Spleen (tissue), 11 donors: ENCODE data around the gene SLC35E2B. TPM values are rescaled to one million over a fixed set of nuclear protein-coding genes. Genes with fewer than 3 reads are reported as not detected.

Experiments
- DNase-seq: peaks from one replicate; pipeline ENCODE4 v3.0.0-alpha.2; 2020
- H3K27ac ChIP-seq, 8 donors: fragments of 200-600 bp; sonication (generic) in 7 of 8; 1 replicate in 4 of 8; 2 replicates in 4 of 8; pipeline versions ENCODE4 v1.5.0 to v1.8.0; 2016 to 2021; ENCODE audit warnings: inconsistent platforms in 4 of 8, mild to moderate bottlenecking in 4 of 8, moderate library complexity in 1 of 8
- H3K27me3 ChIP-seq, 7 donors: fragments of 200-600 bp; sonication (generic) in 6 of 7; replicated peaks in 1 of 7; 1 replicate in 4 of 7; 2 replicates in 3 of 7; pipeline versions ENCODE4 v1.5.0 to v1.8.0; 2016 to 2021; ENCODE audit warnings: inconsistent platforms in 3 of 7, mild to moderate bottlenecking in 1 of 7
- H3K36me3 ChIP-seq, 6 donors: fragments of 200-600 bp; sonication (generic) in 5 of 6; 1 replicate in 4 of 6; 2 replicates in 2 of 6; pipeline versions ENCODE4 v1.5.0 to v1.8.0; 2016 to 2021; ENCODE audit warnings: inconsistent platforms in 2 of 6
- H3K4me1 ChIP-seq, 6 donors: fragments of 200-600 bp; sonication (generic) in 5 of 6; 1 replicate in 3 of 6; 2 replicates in 3 of 6; pipeline versions ENCODE4 v1.5.0 to v1.8.0; 2016 to 2021; ENCODE audit warnings: inconsistent platforms in 3 of 6
- H3K4me3 ChIP-seq, 8 donors: fragments of 200-600 bp; sonication (generic) in 7 of 8; 1 replicate in 4 of 8; 2 replicates in 4 of 8; pipeline versions ENCODE4 v1.5.0 to v1.8.0; 2016 to 2021; ENCODE audit warnings: inconsistent platforms in 4 of 8, mild to moderate bottlenecking in 4 of 8, moderate library complexity in 2 of 8
- H3K9me3 ChIP-seq, 8 donors: fragments of 200-600 bp; sonication (generic) in 7 of 8; 1 replicate in 4 of 8; 2 replicates in 4 of 8; pipeline versions ENCODE4 v1.5.0 to v1.8.0; 2016 to 2021; ENCODE audit warnings: inconsistent platforms in 4 of 8
- POLR2A ChIP-seq, 3 donors: fragments of 450-650 bp; IDR thresholded peaks; one replicate each; pipeline ENCODE4 v1.5.1; 2017; ENCODE audit warnings: antibody characterized with exemption in 3 of 3, mild to moderate bottlenecking in 1 of 3
- POLR2AphosphoS5 ChIP-seq, 3 donors: sonication (generic); formaldehyde crosslinking; IDR thresholded peaks; one replicate each; pipeline ENCODE4 v1.5.1; 2017; ENCODE audit warnings: antibody characterized with exemption in 3 of 3
- WGBS, 5 donors: extraction: QIAGEN DNeasy Blood & Tissue Kit in 3 of 5; methylation state at CpG; one replicate each; pipeline versions ENCODE4 v1.1.5 to v1.1.7; 2013 to 2018; 5-methylcytosine and 5-hydroxymethylcytosine counted together
- intact Hi-C: fragments of 100-400 bp; cut with DNase I; formaldehyde crosslinking; loops from one replicate; pipeline ENCODE4 v1.15.0; 2023; ENCODE audit warnings: low total_unique reads
- polyA plus RNA-seq, 3 donors: library from polyadenylated mRNA; stranded (reverse); fragments of 200-250 nt; gene quantifications; one replicate each; pipeline ENCODE4 v1.2.1, GENCODE V29; 2013
- total RNA-seq, 7 donors: library from RNA; depleted of rRNA in 3 of 7; stranded (reverse); fragments of >200 nt in 3 of 7; fragmentation: NEBNext Ultra II Directional in 4 of 7; extraction: Animal tissue kit (Norgen Biotek cat#: 25700) in 4 of 7; gene quantifications; one replicate each; pipeline versions ENCODE4 v1.1.0 to v1.2.1, GENCODE V29; 2016 to 2021
- TF ChIP-seq, protein P1 (sequence below), 11 experiments: fragments of 200-600 bp in 7 of 11; fragments of 450-650 bp in 4 of 11; sonication (generic) in 4 of 11; IDR thresholded peaks in 8 of 11; conservative IDR thresholded peaks in 3 of 11; 1 replicate in 7 of 11; 2 replicates in 4 of 11; pipeline versions ENCODE4 v1.4.0 to v1.8.0; 2016 to 2021; ENCODE audit warnings: antibody characterized with exemption in 11 of 11, inconsistent platforms in 4 of 11, mild to moderate bottlenecking in 1 of 11
- donor health status: healthy with polysubstance abuse.
- donor health status: DM: no; HTN: no; CAD: no; lungs with moderate emphysema.
- donor health status: DM: no; HTN: no; CAD: no.
- donor health status: Bipolar disorder and iron deficiency.
- donor health status: healthy.
- donor health status: DM: no; HTN: no; CAD: no.
- donor health status: DM: yes; HTN: yes; CAD: no.

SLC35E2B gene
- total and polyA plus RNA-seq, 10 donors: 18.3 to 105 (median 55.3) TPM

DNA sequence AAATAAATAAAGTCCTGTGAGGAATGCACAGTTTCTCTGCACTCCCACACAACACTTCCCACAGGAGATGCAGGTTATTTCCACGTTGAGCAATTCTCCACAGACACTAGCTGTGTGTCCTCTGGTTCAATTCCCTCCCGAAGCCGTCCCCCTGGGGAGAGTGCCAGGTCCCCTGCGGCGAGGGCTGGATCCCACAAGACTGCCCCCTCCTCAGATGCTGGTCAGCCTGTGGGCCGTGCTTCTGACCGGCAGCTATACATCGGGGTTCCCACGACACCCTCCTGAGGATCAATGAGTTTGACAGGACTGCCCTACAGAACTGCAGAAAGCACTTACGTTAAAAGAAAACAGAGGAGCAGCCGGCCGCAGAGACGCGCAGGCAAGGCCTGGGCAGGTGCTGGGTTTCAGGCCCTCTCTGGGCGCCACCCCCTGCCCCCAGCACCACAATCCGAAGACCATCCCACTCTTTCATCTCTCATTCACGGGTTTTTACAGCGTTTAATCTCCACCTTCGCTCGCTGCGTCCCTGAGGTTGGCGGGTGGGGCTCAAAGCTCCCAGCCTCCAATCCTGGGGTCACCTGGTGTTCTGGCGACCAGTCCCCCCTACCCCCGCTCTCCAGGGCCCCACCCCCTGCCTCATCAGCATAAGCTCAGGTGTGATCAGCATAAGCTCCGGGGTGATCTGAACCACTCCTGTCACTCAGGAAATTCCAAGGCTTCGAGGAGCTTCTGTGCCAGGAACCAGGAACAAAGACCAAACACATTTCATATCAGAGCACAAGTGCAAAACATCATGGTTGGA, 9.3 kb downstream of the SLC35E2B start:
- TF ChIP-seq, protein P1, sequence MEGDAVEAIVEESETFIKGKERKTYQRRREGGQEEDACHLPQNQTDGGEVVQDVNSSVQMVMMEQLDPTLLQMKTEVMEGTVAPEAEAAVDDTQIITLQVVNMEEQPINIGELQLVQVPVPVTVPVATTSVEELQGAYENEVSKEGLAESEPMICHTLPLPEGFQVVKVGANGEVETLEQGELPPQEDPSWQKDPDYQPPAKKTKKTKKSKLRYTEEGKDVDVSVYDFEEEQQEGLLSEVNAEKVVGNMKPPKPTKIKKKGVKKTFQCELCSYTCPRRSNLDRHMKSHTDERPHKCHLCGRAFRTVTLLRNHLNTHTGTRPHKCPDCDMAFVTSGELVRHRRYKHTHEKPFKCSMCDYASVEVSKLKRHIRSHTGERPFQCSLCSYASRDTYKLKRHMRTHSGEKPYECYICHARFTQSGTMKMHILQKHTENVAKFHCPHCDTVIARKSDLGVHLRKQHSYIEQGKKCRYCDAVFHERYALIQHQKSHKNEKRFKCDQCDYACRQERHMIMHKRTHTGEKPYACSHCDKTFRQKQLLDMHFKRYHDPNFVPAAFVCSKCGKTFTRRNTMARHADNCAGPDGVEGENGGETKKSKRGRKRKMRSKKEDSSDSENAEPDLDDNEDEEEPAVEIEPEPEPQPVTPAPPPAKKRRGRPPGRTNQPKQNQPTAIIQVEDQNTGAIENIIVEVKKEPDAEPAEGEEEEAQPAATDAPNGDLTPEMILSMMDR (IDR thresholded peaks at IDR 0.05 in 8 of 11, conservative IDR thresholded peaks at IDR 0.05 in 3 of 11): no peak
- TF ChIP-seq POLR2AphosphoS5 (IDR thresholded peaks at IDR 0.05): peak in 1 of 3 donors; percentile 34
- no peak for TF ChIP-seq POLR2A (IDR thresholded peaks at IDR 0.05)
- peaks cover 0 to 48% (median 2%) of the 10 kb centered on the region in 6 donors for H3K36me3 ChIP-seq
- H3K4me1 ChIP-seq: peaks cover 5 to 83% (median 44%) of the 10 kb centered on the region in 6 donors
- H3K27me3 ChIP-seq: no peaks in the 10 kb centered on the region
- no peaks in the 10 kb centered on the region for H3K9me3 ChIP-seq
- intact Hi-C loops: no loop called here
- no peak overlapping the region for H3K4me3 ChIP-seq
- peak; percentile 53 for DNase-seq
- WGBS, 5 donors: 82 to 92% (median 89%) methylated on average over 26 of the region's 26 CpGs
- H3K27ac ChIP-seq: peak overlapping the region in 1 of 8 donors; percentile 36

DNA sequence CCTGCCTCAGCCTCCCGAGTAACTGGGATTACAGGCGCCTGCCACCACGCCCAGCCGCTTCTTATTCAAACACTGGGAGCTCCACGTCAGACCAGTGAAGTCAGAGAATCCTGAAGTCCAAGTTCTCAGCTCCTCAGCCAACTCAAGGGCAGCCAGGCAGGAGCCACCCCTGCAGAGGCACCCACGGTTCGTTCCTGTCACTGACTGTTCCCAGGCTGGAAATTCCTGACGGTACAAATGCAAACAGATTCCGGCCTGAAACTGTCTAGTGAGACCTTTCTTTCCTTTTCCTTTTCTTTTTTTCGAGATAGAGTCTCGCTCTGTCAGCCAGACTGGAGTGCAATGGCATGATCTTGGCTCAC, 11.7 kb downstream of the SLC35E2B start:
- DNase-seq: peak; percentile 32
- intact Hi-C loops: no loop called here
- WGBS, 5 donors: 78 to 85% (median 83%) methylated on average over 11 of the region's 11 CpGs

DNA sequence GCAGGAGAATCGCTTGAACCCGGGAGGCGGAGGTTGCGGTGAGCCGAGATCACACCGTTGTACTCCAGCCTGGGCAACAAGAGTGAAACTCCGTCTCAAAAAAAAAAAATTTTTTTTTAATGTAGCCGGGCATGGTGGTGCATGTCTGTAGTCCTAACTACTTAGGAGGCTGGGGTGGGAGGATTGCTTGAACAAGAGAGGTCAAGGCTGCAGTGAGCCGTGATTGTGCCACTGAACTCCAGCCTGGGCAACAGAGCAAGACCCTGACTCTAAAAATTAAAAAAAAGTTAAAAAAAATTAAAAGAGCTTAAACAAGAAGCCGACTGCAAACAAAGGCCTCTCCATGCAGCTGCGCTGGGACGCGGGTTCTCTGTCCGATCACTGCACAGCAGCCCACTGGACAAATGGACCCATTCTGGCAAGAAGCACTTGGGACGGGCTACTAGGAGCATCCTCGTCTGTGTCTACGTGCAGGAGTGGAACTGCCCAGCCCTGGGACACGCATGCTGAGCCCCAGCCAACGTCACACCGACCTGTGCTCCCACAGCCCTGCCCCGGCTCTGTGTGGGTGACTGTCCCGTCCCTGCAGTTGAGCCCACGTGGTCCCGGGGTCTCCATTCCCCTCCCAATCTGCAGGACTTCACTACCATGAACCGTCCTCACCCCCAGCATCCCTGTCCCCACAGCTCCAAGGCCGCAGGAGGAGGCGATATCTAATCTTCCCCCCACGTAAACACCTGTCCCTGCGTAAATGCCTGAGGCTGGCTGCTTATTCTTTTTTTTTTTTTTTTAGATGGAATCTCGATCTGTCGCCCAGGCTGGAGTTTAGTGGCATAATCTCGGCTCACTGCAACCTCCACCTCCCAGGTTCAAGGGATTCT, 12.3 kb downstream of the SLC35E2B start:
- Histone ChIP-seq H3K36me3 (peaks cover 0 to 31% (median 2%) of the 10 kb centered on the region in 6 donors), H3K4me1 (peaks cover 10 to 66% (median 35%) of the 10 kb centered on the region in 6 donors), H3K27ac (no peak overlapping the region), H3K9me3 (no peaks in the 10 kb centered on the region), H3K27me3 (no peaks in the 10 kb centered on the region), H3K4me3 (no peak overlapping the region)
- WGBS, 5 donors: 91 to 95% (median 92%) methylated on average over 30 to 32 of the region's 32 CpGs
- DNase-seq: peak; percentile 74
- TF ChIP-seq POLR2AphosphoS5 (IDR thresholded peaks at IDR 0.05): peak in 1 of 3 donors; percentile 28
- TF ChIP-seq POLR2A (IDR thresholded peaks at IDR 0.05): no peak
- intact Hi-C loops: no loop called here

More for the DNA sequence above, 11.7 kb downstream of the SLC35E2B start:
- H3K4me3 ChIP-seq: no peak overlapping the region
- no peak overlapping the region for H3K27ac ChIP-seq
- H3K4me1 ChIP-seq: peaks cover 10 to 72% (median 40%) of the 10 kb centered on the region in 6 donors
- H3K9me3 ChIP-seq: no peaks in the 10 kb centered on the region
- H3K36me3 ChIP-seq: peaks cover 0 to 31% (median 2%) of the 10 kb centered on the region in 6 donors
- no peak for TF ChIP-seq POLR2A (IDR thresholded peaks at IDR 0.05)
- TF ChIP-seq, protein P1 (IDR thresholded peaks at IDR 0.05 in 8 of 11, conservative IDR thresholded peaks at IDR 0.05 in 3 of 11): no peak
- no peak for TF ChIP-seq POLR2AphosphoS5 (IDR thresholded peaks at IDR 0.05)
- no peaks in the 10 kb centered on the region for H3K27me3 ChIP-seq

DNA sequence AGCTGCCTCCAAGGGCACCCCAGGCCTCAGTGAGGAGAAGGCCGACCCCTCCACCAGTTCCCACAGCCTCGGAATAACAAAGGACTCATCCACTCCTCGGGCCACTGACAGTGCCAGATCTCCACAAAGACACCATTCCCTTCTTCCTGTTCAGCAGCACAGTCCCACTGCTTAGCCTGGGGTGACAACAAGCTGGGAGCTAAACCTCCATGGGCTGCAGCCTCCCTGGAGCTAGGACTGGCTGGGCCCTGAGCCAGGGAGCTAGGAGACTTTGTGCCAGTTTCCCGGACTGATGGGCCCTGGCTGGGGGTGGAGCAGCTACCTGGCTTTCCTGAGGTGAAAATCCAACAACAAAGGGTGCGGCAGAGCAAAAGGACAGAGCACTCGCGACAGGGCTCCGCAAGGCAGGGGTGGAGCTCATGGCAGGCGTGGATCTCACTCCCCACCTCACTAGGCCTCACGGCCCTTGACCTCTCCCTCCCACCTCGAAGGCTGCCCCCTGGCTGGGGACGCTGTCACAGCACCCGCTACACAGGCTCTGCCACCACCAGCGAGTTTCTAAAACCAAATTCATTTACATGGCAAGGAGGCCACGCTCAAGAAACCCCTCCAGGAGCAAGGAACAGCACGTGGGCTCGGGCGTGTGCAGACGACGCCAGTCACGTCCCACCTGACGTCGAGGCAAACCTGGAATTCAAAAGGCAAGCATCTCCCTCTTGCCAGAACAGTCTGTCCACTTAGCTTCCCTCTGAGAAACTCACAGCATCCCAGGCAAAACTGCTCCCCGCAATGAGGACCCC, 13.8 kb downstream of the SLC35E2B start:
- peak overlapping the region; percentile 55 to 91 (median 81) for H3K27ac ChIP-seq
- H3K4me1 ChIP-seq: peaks cover 10 to 64% (median 31%) of the 10 kb centered on the region in 6 donors
- 58 to 88% (median 72%) methylated on average over 22 to 24 of the region's 24 CpGs for WGBS, 5 donors
- TF ChIP-seq POLR2AphosphoS5 (IDR thresholded peaks at IDR 0.05) (peak in 1 of 3 donors; percentile 36), POLR2A (IDR thresholded peaks at IDR 0.05) (no peak)
- TF ChIP-seq, protein P1 (IDR thresholded peaks at IDR 0.05 in 8 of 11, conservative IDR thresholded peaks at IDR 0.05 in 3 of 11): peak; percentile 13 to 67 (median 50)
- peak; percentile 85 for DNase-seq
- H3K9me3 ChIP-seq: no peaks in the 10 kb centered on the region
- peak overlapping the region in 2 of 8 donors; percentile 24 to 62 for H3K4me3 ChIP-seq
- intact Hi-C loops: no loop called here
- H3K36me3 ChIP-seq: peaks cover 0 to 26% (median 2%) of the 10 kb centered on the region in 6 donors
- H3K27me3 ChIP-seq: no peaks in the 10 kb centered on the region
